ENCODE measurements around the gene YIPF3.
"Not testable (repeated sequence)": the region's sequence is repeated elsewhere in the genome, so short reads cannot be mapped to it uniquely, and the experiment has no call there.

The YIPF3 gene

GRCh38 chr6:43469947-43470346 is 46.8 kb downstream of the YIPF3 start:
- FAIRE-seq (no peak), DNase-seq (ENCODE audit: insufficient read length, low spot score) (no peak)
- TF ChIP-seq, protein P1, sequence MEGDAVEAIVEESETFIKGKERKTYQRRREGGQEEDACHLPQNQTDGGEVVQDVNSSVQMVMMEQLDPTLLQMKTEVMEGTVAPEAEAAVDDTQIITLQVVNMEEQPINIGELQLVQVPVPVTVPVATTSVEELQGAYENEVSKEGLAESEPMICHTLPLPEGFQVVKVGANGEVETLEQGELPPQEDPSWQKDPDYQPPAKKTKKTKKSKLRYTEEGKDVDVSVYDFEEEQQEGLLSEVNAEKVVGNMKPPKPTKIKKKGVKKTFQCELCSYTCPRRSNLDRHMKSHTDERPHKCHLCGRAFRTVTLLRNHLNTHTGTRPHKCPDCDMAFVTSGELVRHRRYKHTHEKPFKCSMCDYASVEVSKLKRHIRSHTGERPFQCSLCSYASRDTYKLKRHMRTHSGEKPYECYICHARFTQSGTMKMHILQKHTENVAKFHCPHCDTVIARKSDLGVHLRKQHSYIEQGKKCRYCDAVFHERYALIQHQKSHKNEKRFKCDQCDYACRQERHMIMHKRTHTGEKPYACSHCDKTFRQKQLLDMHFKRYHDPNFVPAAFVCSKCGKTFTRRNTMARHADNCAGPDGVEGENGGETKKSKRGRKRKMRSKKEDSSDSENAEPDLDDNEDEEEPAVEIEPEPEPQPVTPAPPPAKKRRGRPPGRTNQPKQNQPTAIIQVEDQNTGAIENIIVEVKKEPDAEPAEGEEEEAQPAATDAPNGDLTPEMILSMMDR (IDR thresholded peaks at IDR 0.05; ENCODE audit: insufficient read depth, missing control alignments) = no peak

DNA sequence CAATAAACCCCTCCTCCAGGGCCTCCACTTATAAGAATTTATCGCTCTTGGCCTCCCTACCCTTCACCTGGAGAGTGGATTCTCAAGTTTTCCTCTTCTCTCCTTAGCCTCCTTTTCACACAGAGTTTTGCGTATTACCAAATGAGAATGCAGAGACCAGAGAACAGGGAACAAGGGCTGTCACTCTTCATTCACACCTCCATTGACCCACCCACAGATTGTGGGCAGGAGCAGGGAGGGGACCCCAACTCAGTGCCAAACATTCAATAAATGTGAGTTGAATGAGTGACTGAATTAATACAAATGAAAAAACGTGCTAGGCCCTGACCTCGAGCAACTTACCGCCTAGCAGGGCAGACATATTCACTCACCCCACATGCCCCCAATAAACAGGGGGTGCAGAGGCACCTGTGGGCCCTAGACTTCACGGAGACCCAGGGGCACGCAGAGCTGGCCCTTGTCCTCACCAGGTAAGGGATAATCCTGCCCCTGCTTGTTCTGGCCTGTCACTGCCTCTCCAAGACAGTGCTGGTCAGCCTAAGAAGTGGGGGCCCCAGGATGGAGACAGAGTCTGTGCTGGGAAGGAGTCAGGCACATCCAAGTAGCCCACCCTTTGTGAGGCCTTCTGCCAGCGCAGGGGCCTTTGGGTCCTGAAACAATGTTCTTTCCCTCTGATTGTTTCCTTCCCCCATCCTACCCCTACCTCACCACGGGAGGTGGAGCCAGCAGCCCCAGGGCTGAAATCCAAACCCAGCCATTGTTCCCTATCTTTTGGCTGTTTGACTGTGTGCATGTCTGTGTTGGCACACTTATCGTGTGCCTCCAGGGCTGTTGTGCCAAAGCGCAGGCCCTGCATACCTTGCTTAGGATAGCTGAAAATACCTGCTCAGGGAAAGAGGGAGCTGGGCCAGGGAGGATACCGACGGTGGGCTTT is 47.7 kb downstream of the YIPF3 start:
- FAIRE-seq = no peak
- TF ChIP-seq, protein P1 (IDR thresholded peaks at IDR 0.05; ENCODE audit: insufficient read depth, missing control alignments) = no peak
- DNase-seq (ENCODE audit: insufficient read length, low spot score) = no peak

- DNase-seq (ENCODE audit: insufficient read length, low spot score) = no peak
- TF ChIP-seq, protein P1 (IDR thresholded peaks at IDR 0.05; ENCODE audit: insufficient read depth, missing control alignments) = no peak
- no peak for FAIRE-seq
These were observed 48.5 kb downstream of the YIPF3 start for GRCh38 chr6:43468240-43468639.

- DNase-seq (ENCODE audit: insufficient read length, low spot score) (no peak), FAIRE-seq (no peak)
- TF ChIP-seq, protein P1 (IDR thresholded peaks at IDR 0.05; ENCODE audit: insufficient read depth, missing control alignments) = no peak
These were observed 49.0 kb downstream of the YIPF3 start for GRCh38 chr6:43467752-43468151.

DNA sequence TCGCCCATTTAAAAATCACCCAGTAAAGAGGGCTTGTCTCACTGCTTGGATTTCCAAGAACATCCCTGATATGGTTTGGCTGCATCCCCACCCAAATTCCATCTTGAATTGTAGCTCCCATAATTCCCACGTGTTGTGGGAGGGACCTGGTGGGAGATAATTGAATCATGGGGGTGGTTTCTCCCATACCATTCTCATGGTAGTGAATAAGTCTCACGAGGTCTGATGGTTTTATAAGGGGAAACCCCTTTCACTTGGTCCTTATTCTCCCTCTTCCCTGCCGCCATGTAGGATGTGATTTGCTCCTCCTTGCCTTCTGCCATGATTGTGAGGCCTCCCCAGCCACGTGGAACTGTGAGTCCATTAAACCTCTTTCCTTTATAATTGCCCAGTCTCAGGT is 49.5 kb downstream of the YIPF3 start:
- DNase-seq (ENCODE audit: insufficient read length, low spot score); FAIRE-seq: not testable (repeated sequence)

DNA sequence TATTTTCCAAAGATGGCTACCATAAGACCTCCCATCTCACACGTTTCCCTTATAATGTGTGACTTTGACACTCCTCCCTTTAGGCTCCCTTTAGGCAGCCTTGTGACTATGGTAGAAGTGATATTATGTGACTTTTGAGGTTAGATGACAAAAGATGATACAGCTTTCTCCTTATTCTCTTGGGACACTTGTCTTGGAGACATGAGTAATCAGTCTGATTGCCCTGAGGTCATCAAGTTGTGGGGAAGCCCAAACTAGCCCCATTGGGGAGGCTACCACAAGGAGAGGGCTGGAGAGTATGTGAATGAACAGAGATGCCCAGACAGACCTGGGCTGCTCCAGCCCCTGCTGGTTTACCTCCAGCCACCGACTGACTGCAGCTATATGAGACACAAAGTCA is 50.8 kb downstream of the YIPF3 start:
- TF ChIP-seq, protein P1 (IDR thresholded peaks at IDR 0.05; ENCODE audit: insufficient read depth, missing control alignments) = no peak
- no peak for FAIRE-seq
- no peak for DNase-seq (ENCODE audit: insufficient read length, low spot score)

GRCh38 chr6:43464337-43464736 is 52.4 kb downstream of the YIPF3 start:
- no peak for FAIRE-seq
- no peak for DNase-seq (ENCODE audit: insufficient read length, low spot score)
- TF ChIP-seq, protein P1 (IDR thresholded peaks at IDR 0.05; ENCODE audit: insufficient read depth, missing control alignments) = no peak

Data from D721Med (cell line).